ENCODE data around the gene LRIG1. TPM values are rescaled to one million over a fixed set of nuclear protein-coding genes. Genes with fewer than 3 reads are reported as not detected.

Gene LRIG1
- total RNA-seq, 2 donors from 2014 or later, result 28.2 to 39.1 TPM

- peak overlapping the region in 1 of 2 donors; percentile 61 for H3K27ac Mint-ChIP-seq
These were observed 89.3 kb downstream of the LRIG1 start for GRCh38 chr3:66411474-66411873.

GRCh38 chr3:66410976-66411375 lies 89.8 kb downstream of the LRIG1 start:
- H3K9me3 Mint-ChIP-seq, result no peaks in the 10 kb centered on the region
- ATAC-seq, result no peak
- H3K27ac Mint-ChIP-seq, result peak overlapping the region in 1 of 2 donors; percentile 61
- peaks cover 8 to 9% of the 10 kb centered on the region in 2 donors for H3K36me3 Mint-ChIP-seq
- no peak for DNase-seq (ENCODE audit: low spot score in 2 of 2)

More at GRCh38 chr3:66411474-66411873, 89.3 kb downstream of the LRIG1 start:
- Mint-ChIP-seq H3K36me3 (peaks cover 8 to 9% of the 10 kb centered on the region in 2 donors), H3K9me3 (no peaks in the 10 kb centered on the region)
- DNase-seq (ENCODE audit: low spot score in 2 of 2) (no peak), ATAC-seq (no peak)

- Mint-ChIP-seq H3K36me3 (peaks cover 8 to 9% of the 10 kb centered on the region in 2 donors), H3K9me3 (no peaks in the 10 kb centered on the region), H3K27ac (no peak overlapping the region)
- DNase-seq (ENCODE audit: low spot score in 2 of 2), result peak in 1 of 2 donors; percentile 45
- no peak for ATAC-seq
These were observed 90.8 kb downstream of the LRIG1 start for GRCh38 chr3:66409771-66410754.

- Mint-ChIP-seq H3K36me3 (peaks cover 4% of the 10 kb centered on the region in 2 donors), H3K27ac (peak overlapping the region in 1 of 2 donors; percentile 62), H3K9me3 (no peaks in the 10 kb centered on the region)
- ATAC-seq (peak; percentile 87 to 88), DNase-seq (ENCODE audit: low spot score in 2 of 2) (peak; percentile 68 to 85)
These were observed 93.1 kb downstream of the LRIG1 start for GRCh38 chr3:66407611-66408218.

- Mint-ChIP-seq H3K27ac (no peak overlapping the region), H3K36me3 (no peaks in the 10 kb centered on the region), H3K9me3 (no peaks in the 10 kb centered on the region)
- DNase-seq (ENCODE audit: low spot score in 2 of 2) (no peak), ATAC-seq (no peak)
These were observed 93.8 kb downstream of the LRIG1 start for GRCh38 chr3:66406831-66407610.

- no peaks in the 10 kb centered on the region for H3K9me3 Mint-ChIP-seq
- no peaks in the 10 kb centered on the region for H3K36me3 Mint-ChIP-seq
- ATAC-seq (no peak), DNase-seq (ENCODE audit: low spot score in 2 of 2) (no peak)
- no peak overlapping the region for H3K27ac Mint-ChIP-seq
These were observed 94.7 kb downstream of the LRIG1 start for GRCh38 chr3:66406163-66406562.

- no peak for ATAC-seq
- Mint-ChIP-seq H3K27ac (no peak overlapping the region), H3K36me3 (no peaks in the 10 kb centered on the region), H3K9me3 (no peaks in the 10 kb centered on the region)
- no peak for DNase-seq (ENCODE audit: low spot score in 2 of 2)
These were observed 95.1 kb downstream of the LRIG1 start for GRCh38 chr3:66405701-66406091.

GRCh38 chr3:66404903-66405700 lies 95.7 kb downstream of the LRIG1 start:
- DNase-seq (ENCODE audit: low spot score in 2 of 2), result no peak
- peak overlapping the region in 1 of 2 donors; percentile 29 for H3K27ac Mint-ChIP-seq
- no peaks in the 10 kb centered on the region for H3K9me3 Mint-ChIP-seq
- H3K36me3 Mint-ChIP-seq, result no peaks in the 10 kb centered on the region
- no peak for ATAC-seq

GRCh38 chr3:66404197-66404596 lies 96.6 kb downstream of the LRIG1 start:
- ATAC-seq (no peak), DNase-seq (ENCODE audit: low spot score in 2 of 2) (no peak)
- Mint-ChIP-seq H3K9me3 (no peaks in the 10 kb centered on the region), H3K27ac (peak overlapping the region in 1 of 2 donors; percentile 60), H3K36me3 (no peaks in the 10 kb centered on the region)

GRCh38 chr3:66403323-66403990 lies 97.4 kb downstream of the LRIG1 start:
- DNase-seq (ENCODE audit: low spot score in 2 of 2), result no peak
- Mint-ChIP-seq H3K27ac (peak overlapping the region; percentile 20 to 55), H3K9me3 (no peaks in the 10 kb centered on the region), H3K36me3 (peaks cover 0 to under 1% of the 10 kb centered on the region in 2 donors)
- ATAC-seq, result no peak

GRCh38 chr3:66402596-66403290 lies 98.1 kb downstream of the LRIG1 start:
- DNase-seq (ENCODE audit: low spot score in 2 of 2), result no peak
- H3K27ac Mint-ChIP-seq, result peak overlapping the region; percentile 16 to 55
- no peak for ATAC-seq
- peaks cover 0 to 7% of the 10 kb centered on the region in 2 donors for H3K36me3 Mint-ChIP-seq
- H3K9me3 Mint-ChIP-seq, result no peaks in the 10 kb centered on the region

- Mint-ChIP-seq H3K9me3 (no peaks in the 10 kb centered on the region), H3K36me3 (peaks cover under 1 to 8% of the 10 kb centered on the region in 2 donors), H3K27ac (peak overlapping the region in 1 of 2 donors; percentile 25)
- ATAC-seq (no peak), DNase-seq (ENCODE audit: low spot score in 2 of 2) (no peak)
These were observed 98.9 kb downstream of the LRIG1 start for GRCh38 chr3:66401675-66402491.

- H3K9me3 Mint-ChIP-seq, result no peaks in the 10 kb centered on the region
- ATAC-seq, result no peak
- DNase-seq (ENCODE audit: low spot score in 2 of 2), result no peak
- H3K36me3 Mint-ChIP-seq, result peaks cover 7 to 8% of the 10 kb centered on the region in 2 donors
- peak overlapping the region in 1 of 2 donors; percentile 25 for H3K27ac Mint-ChIP-seq
These were observed 99.7 kb downstream of the LRIG1 start for GRCh38 chr3:66401157-66401550.

- no peaks in the 10 kb centered on the region for H3K9me3 Mint-ChIP-seq
- no peak for DNase-seq (ENCODE audit: low spot score in 2 of 2)
- peak overlapping the region in 1 of 2 donors; percentile 14 for H3K27ac Mint-ChIP-seq
- ATAC-seq, result no peak
- peaks cover 7 to 8% of the 10 kb centered on the region in 2 donors for H3K36me3 Mint-ChIP-seq
These were observed 100.2 kb downstream of the LRIG1 start for GRCh38 chr3:66400411-66401156.
